A673 (cell line): ENCODE data around the gene ZNF600. TPM values are rescaled to one million over a fixed set of nuclear protein-coding genes. Genes with fewer than 3 reads are reported as not detected.
"Not testable (repeated sequence)": the region's sequence is repeated elsewhere in the genome, so short reads cannot be mapped to it uniquely, and the experiment has no call there.

ENCODE experiments used
- BruUV-seq: library from RNA; stranded (reverse); fragments of 400-500 nt; replicated peaks from 2 replicates; lab custom pipeline; 2021; lab: Mats Ljungman, UMichigan
- CTCF ChIA-PET: fragments of 300-600 bp; sonication (Branson Sonifier 250); formaldehyde crosslinking; loops from one replicate; lab custom pipeline; 2022; ENCODE audit warnings: antibody characterized with exemption; lab: Charles Lee
- POLR2A ChIA-PET: fragments of 300-600 bp; sonication (Branson Sonifier 250); formaldehyde crosslinking; loops from one replicate; lab custom pipeline; 2022; ENCODE audit warnings: antibody characterized with exemption; ENCODE audit not compliant: low non-redundant PET; lab: Charles Lee
- DNase-seq: peaks from one replicate; pipeline ENCODE4 v3.0.0-alpha.2; 2015; ENCODE audit warnings: low spot score
- H3K27ac ChIP-seq: fragments of 200-600 bp; sonication (generic); 2 replicates; pipeline ENCODE4 v1.5.1; 2016; ENCODE audit warnings: mixed run types, low read depth, mild to moderate bottlenecking, mixed read lengths, antibody characterized with exemption, low read length; ENCODE audit not compliant: poor library complexity, severe bottlenecking
- H3K27me3 ChIP-seq: fragments of 200-600 bp; sonication (generic); replicated peaks from 2 replicates; pipeline ENCODE4 v1.6.1; 2017; ENCODE audit warnings: mixed run types, low read depth, mild to moderate bottlenecking, mixed read lengths, antibody characterized with exemption, low read length; ENCODE audit not compliant: insufficient read depth, poor library complexity
- H3K36me3 ChIP-seq: fragments of 200-600 bp; sonication (generic); 2 replicates; pipeline ENCODE4 v1.6.1; 2016; ENCODE audit warnings: mixed run types, mild to moderate bottlenecking, mixed read lengths, antibody characterized with exemption, low read length; ENCODE audit not compliant: insufficient read depth, poor library complexity, severe bottlenecking
- H3K4me1 ChIP-seq: fragments of 200-600 bp; sonication (generic); 2 replicates; pipeline ENCODE4 v1.6.1; 2017; ENCODE audit warnings: mixed run types, mild to moderate bottlenecking, mixed read lengths, antibody characterized with exemption, low read length; ENCODE audit not compliant: insufficient read depth, poor library complexity, severe bottlenecking
- H3K4me3 ChIP-seq: fragments of 200-600 bp; sonication (generic); 2 replicates; pipeline ENCODE4 v1.5.1; 2016; ENCODE audit warnings: low read depth, mixed run types, mild to moderate bottlenecking, mixed read lengths, low read length; ENCODE audit not compliant: poor library complexity, severe bottlenecking
- H3K9me3 ChIP-seq: fragments of 200-600 bp; sonication (generic); 2 replicates; pipeline ENCODE4 v1.6.1; 2016; ENCODE audit warnings: mixed run types, low read depth, mild to moderate bottlenecking, mixed read lengths, antibody characterized with exemption, low read length; ENCODE audit not compliant: poor library complexity, severe bottlenecking
- EZH2 ChIP-seq: fragments of 200-600 bp; sonication (generic); IDR thresholded peaks from 2 replicates; pipeline ENCODE4 v1.6.1; 2017; ENCODE audit warnings: borderline replicate concordance, low read depth, mild to moderate bottlenecking, mixed read lengths, antibody characterized with exemption, low read length; ENCODE audit not compliant: poor library complexity, severe bottlenecking
- intact Hi-C: fragments of 100-400 bp; cut with micrococcal nuclease; formaldehyde crosslinking; loops from one replicate; pipeline ENCODE4 v1.10.0; 2022; ENCODE audit not compliant: unreplicated experiment
- total RNA-seq: library from RNA; stranded (reverse); gene quantifications from 2 replicates; pipeline ENCODE4 v1.2.3, GENCODE V29; 2021
- TF ChIP-seq, protein P1 (sequence below): fragments of 300-800, 200-600 bp; sonication (generic); conservative IDR thresholded peaks from 2 replicates; pipeline ENCODE4 v1.5.1; 2017; ENCODE audit warnings: low read depth, mild to moderate bottlenecking, antibody characterized with exemption, low read length, moderate library complexity, mixed read lengths

The ZNF600 gene
- total RNA-seq, 1 experiment from 2014 or later, result 1.5 TPM

DNA sequence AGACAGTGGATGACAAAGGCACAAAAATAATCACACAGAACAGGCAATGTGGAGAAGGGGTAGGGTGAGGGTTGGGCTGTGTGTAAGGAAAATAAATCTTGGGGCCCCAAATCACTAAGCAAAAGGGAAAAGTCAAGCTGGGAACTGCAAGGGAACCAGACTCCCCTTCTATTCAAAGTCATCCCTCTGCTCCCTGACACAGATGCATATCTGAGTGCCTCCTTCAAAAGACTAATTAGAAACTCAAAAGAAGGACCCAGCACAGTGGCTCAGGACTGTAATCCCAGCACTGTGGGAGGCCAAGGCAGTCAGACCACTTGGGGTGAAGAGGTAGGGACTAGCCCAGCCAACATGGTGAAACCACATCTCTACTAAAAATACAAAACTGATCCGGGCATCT is 70.1 kb downstream of the ZNF600 start:
- no peak overlapping the region for H3K27ac ChIP-seq
- peaks cover 6% of the 10 kb centered on the region for H3K36me3 ChIP-seq
- TF ChIP-seq, protein P1, sequence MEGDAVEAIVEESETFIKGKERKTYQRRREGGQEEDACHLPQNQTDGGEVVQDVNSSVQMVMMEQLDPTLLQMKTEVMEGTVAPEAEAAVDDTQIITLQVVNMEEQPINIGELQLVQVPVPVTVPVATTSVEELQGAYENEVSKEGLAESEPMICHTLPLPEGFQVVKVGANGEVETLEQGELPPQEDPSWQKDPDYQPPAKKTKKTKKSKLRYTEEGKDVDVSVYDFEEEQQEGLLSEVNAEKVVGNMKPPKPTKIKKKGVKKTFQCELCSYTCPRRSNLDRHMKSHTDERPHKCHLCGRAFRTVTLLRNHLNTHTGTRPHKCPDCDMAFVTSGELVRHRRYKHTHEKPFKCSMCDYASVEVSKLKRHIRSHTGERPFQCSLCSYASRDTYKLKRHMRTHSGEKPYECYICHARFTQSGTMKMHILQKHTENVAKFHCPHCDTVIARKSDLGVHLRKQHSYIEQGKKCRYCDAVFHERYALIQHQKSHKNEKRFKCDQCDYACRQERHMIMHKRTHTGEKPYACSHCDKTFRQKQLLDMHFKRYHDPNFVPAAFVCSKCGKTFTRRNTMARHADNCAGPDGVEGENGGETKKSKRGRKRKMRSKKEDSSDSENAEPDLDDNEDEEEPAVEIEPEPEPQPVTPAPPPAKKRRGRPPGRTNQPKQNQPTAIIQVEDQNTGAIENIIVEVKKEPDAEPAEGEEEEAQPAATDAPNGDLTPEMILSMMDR, result no peak
- TF ChIP-seq EZH2, result no peak
- BruUV-seq, result no TSS peak
- H3K4me3 ChIP-seq, result no peak overlapping the region
- ChIA-PET POLR2A (no interaction called here), CTCF (no interaction called here)
- no peaks in the 10 kb centered on the region for H3K9me3 ChIP-seq
- intact Hi-C loops, result no loop called here
- DNase-seq, result no peak
- H3K4me1 ChIP-seq, result no peaks in the 10 kb centered on the region
- no peaks in the 10 kb centered on the region for H3K27me3 ChIP-seq

DNA sequence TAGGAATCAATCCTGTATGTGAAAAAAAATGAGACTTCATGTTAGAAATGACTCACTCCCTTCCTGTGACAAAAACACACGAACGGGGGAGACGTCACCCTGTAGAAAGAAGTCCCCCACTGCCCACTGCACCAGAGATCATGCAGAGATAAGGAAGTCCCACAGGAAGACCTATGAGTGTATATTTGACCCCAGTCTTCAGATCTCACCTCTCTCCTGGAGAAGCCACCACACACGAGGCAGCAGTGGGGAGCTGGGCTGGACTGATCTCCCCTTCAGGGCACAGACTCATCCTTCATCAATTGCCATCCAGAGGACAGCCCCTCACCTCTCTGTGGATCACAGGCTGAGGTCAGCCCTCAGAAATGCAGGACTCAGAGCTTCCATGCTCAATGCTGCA is 70.7 kb downstream of the ZNF600 start:
- POLR2A ChIA-PET, H3K9me3 ChIP-seq: not testable (repeated sequence)

DNA sequence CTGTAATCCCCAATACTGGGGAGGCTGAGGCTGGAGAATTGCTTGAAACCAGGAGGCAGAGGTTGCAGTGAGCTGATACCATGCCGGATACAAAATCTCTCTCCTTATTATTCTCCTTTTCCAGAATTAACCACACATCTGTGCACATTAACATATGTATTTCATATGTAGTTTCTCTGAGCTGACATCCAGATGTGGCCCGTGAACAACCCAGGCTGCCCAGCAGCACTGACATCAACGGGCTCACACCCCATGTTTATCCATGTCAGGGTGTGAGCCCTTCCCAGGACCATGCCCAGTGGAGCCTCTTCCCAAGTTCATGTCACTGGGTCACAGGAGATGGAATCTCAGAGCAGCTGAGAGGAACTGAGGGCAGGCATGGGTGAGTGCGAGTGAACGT is 71.3 kb downstream of the ZNF600 start:
- H3K36me3 ChIP-seq, BruUV-seq: not testable (repeated sequence)

More for the DNA sequence above, 70.7 kb downstream of the ZNF600 start:
- DNase-seq, CTCF ChIA-PET, H3K4me3 ChIP-seq, intact Hi-C loops, H3K36me3 ChIP-seq, BruUV-seq, H3K4me1 ChIP-seq, H3K27ac ChIP-seq, H3K27me3 ChIP-seq: not testable (repeated sequence)

More for the DNA sequence above, 71.3 kb downstream of the ZNF600 start:
- intact Hi-C loops, H3K27me3 ChIP-seq, H3K4me1 ChIP-seq, DNase-seq, H3K27ac ChIP-seq, H3K4me3 ChIP-seq, H3K9me3 ChIP-seq, POLR2A ChIA-PET, CTCF ChIA-PET: not testable (repeated sequence)

Other genes starting within 250 kb of the ZNF600 start
- 9.8 and 14.7 TPM in 2 replicates for gene ZNF701, start 216.5 kb downstream of the ZNF600 start, total RNA-seq
- gene ZNF83, start 148.4 kb downstream of the ZNF600 start, total RNA-seq, result 23.0 and 23.7 TPM in 2 replicates
- 16.7 and 21.7 TPM in 2 replicates for gene ZNF611, start 51.7 kb downstream of the ZNF600 start, total RNA-seq
- gene ZNF28, start 34.8 kb upstream of the ZNF600 start, total RNA-seq, result 10.1 and 10.9 TPM in 2 replicates
- gene ZNF468, start 70.8 kb upstream of the ZNF600 start, total RNA-seq, result 11.3 and 14.4 TPM in 2 replicates
- gene ZNF320, start 110.8 kb upstream of the ZNF600 start, total RNA-seq, result 9.2 and 12.2 TPM in 2 replicates
- gene ZNF888, start 136.6 kb upstream of the ZNF600 start, total RNA-seq, result 3.4 and 4.6 TPM in 2 replicates
- gene ZNF816, start 176.1 kb upstream of the ZNF600 start, total RNA-seq, result 6.4 and 6.6 TPM in 2 replicates
- gene ERVV-1, start 227.1 kb upstream of the ZNF600 start, total RNA-seq, result not detected in 2 replicates